Brain microvascular endothelial cell (primary cell): ENCODE data around the gene ZNF678.

Experiments used
- DNase-seq: peaks from one replicate; pipeline ENCODE4 v3.0.0-alpha.2; 2020
- H3K27ac ChIP-seq: fragments of 250-450 bp; sonication (Bioruptor Pico); 2 replicates; pipeline ENCODE4 v1.5.1; 2020; ENCODE audit warnings: mild to moderate bottlenecking, moderate library complexity
- H3K27me3 ChIP-seq: fragments of 250-450 bp; sonication (Bioruptor Pico); replicated peaks from 2 replicates; pipeline ENCODE4 v1.5.1; 2020; ENCODE audit warnings: mild to moderate bottlenecking
- H3K36me3 ChIP-seq: fragments of 250-450 bp; sonication (Bioruptor Pico); replicated peaks from 2 replicates; pipeline ENCODE4 v1.5.1; 2020; ENCODE audit warnings: mild to moderate bottlenecking
- H3K4me3 ChIP-seq: 2 replicates; pipeline ENCODE4 v1.5.1; 2011; ENCODE audit warnings: low read depth, mild to moderate bottlenecking, control low read depth, low read length, moderate library complexity
- CTCF ChIP-seq: IDR thresholded peaks from 2 replicates; pipeline ENCODE4 v1.5.1; 2011; ENCODE audit warnings: low read depth, mild to moderate bottlenecking, moderate library complexity, low read length, control low read depth, inconsistent platforms; ENCODE audit errors: missing control alignments
- in situ Hi-C: cut with HindIII; loops from 2 replicates; pipeline ENCODE4 v1.10.0; 2017; ENCODE audit warnings: low sequenced_read_pairs, low pct_ligation_motif_present

Gene ZNF678

GRCh38 chr1:227621211-227621610, 57.9 kb downstream of the ZNF678 start:
- Histone ChIP-seq H3K4me3 (no peak overlapping the region), H3K27me3 (no peaks in the 10 kb centered on the region), H3K36me3 (no peaks in the 10 kb centered on the region), H3K27ac (no peak overlapping the region)
- in situ Hi-C loops, result no loop called here
- no peak for TF ChIP-seq CTCF
- DNase-seq, result peak; percentile 1

- Histone ChIP-seq H3K4me3 (no peak overlapping the region), H3K27ac (no peak overlapping the region), H3K27me3 (no peaks in the 10 kb centered on the region), H3K36me3 (no peaks in the 10 kb centered on the region)
- no peak for TF ChIP-seq CTCF
- in situ Hi-C loops, result no loop called here
- no peak for DNase-seq
These were observed 59.6 kb downstream of the ZNF678 start for GRCh38 chr1:227622739-227623475.

GRCh38 chr1:227632325-227632724, 69.0 kb downstream of the ZNF678 start:
- H3K36me3 ChIP-seq, result no peaks in the 10 kb centered on the region
- no peak for DNase-seq
- no peak for TF ChIP-seq CTCF
- H3K27me3 ChIP-seq, result no peaks in the 10 kb centered on the region
- in situ Hi-C loops, result no loop called here
- H3K27ac ChIP-seq, result no peak overlapping the region
- no peak overlapping the region for H3K4me3 ChIP-seq

- in situ Hi-C loops, result no loop called here
- Histone ChIP-seq H3K36me3 (no peaks in the 10 kb centered on the region), H3K27me3 (no peaks in the 10 kb centered on the region), H3K27ac (no peak overlapping the region), H3K4me3 (no peak overlapping the region)
- no peak for TF ChIP-seq CTCF
- no peak for DNase-seq
These were observed 72.2 kb downstream of the ZNF678 start for GRCh38 chr1:227635596-227635995.

GRCh38 chr1:227654431-227654830, 91.1 kb downstream of the ZNF678 start:
- no peak overlapping the region for H3K4me3 ChIP-seq
- in situ Hi-C loops, result no loop called here
- TF ChIP-seq CTCF, result no peak

More at GRCh38 chr1:227654431-227654830, 91.1 kb downstream of the ZNF678 start:
- H3K27ac ChIP-seq, result no peak overlapping the region
- H3K27me3 ChIP-seq, result no peaks in the 10 kb centered on the region
- no peaks in the 10 kb centered on the region for H3K36me3 ChIP-seq
- DNase-seq, result no peak
